Fibroblast of gingiva (primary cell): ENCODE measurements around the gene CYP21A2.
"Not testable (repeated sequence)": the region's sequence is repeated elsewhere in the genome, so short reads cannot be mapped to it uniquely, and the experiment has no call there.

Source experiments
- DNase-seq: peaks from one replicate; pipeline ENCODE4 v3.0.0-alpha.2; 2011; ENCODE audit warnings: low read depth

Gene CYP21A2

DNA sequence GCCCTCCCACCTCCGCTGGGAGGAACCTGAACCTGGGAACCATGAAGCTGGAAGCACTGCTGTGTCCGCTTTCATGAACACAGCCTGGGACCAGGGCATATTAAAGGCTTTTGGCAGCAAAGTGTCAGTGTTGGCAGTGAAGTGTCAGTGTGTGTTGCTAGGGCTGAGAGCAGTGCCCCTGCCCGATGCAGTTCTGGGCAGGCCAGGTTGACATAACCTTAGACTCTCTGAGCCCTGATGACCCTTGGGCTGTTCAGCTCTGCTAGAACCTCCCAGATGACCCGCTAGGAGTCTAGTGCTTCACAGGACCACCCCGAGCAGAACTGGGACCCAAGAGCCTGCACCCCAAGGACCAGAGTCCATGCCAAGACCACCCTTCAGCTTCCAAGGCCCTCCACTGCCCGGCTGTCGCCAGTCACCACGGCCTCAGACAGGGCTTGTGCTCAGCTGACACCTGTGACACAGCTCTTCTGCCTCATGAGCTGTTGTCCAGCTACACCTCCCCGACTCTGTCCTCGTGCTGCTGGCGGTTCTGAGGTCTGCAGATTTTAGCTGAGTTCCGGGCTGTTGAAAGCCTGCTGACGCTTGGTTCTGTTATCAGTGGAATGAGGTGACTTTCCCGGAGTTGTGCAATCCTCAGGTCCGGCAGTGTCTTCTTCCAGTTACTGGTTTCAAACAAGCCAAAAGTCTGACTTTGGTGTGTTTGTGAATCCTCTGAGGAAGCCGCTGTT, 2.8 kb upstream of the CYP21A2 start:
- DNase-seq, result not testable (repeated sequence)

DNA sequence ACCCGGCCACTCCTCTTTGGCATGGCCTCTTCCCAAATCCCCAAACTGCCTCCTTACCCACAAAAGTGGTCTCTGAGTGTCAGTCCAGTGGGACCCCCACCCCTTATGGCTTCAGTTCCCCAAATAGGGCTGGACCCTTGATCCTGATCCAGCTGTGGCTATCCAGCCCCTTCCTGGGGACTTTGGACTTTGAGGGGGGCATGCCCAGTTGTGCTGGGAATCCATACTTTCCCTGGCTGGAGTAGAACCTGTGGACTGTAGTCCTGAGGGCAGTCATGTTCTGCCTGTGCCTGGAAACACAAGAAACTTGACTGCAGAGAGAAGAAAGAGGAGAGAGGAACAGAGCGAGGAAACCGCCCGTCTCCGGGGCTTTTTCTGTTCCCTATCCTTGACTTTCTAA, 1.1 kb upstream of the CYP21A2 start:
- not testable (repeated sequence) for DNase-seq

DNA sequence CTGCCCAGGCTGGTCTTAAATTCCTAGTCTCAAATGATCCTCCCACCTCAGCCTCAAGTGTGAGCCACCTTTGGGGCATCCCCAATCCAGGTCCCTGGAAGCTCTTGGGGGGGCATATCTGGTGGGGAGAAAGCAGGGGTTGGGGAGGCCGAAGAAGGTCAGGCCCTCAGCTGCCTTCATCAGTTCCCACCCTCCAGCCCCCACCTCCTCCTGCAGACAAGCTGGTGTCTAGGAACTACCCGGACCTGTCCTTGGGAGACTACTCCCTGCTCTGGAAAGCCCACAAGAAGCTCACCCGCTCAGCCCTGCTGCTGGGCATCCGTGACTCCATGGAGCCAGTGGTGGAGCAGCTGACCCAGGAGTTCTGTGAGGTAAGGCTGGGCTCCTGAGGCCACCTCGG, 663 bp downstream of the CYP21A2 start:
- DNase-seq, result not testable (repeated sequence)

- not testable (repeated sequence) for DNase-seq
Observed at GRCh38 chr6:32039321-32040274, 1.4 kb downstream of the CYP21A2 start.

DNA sequence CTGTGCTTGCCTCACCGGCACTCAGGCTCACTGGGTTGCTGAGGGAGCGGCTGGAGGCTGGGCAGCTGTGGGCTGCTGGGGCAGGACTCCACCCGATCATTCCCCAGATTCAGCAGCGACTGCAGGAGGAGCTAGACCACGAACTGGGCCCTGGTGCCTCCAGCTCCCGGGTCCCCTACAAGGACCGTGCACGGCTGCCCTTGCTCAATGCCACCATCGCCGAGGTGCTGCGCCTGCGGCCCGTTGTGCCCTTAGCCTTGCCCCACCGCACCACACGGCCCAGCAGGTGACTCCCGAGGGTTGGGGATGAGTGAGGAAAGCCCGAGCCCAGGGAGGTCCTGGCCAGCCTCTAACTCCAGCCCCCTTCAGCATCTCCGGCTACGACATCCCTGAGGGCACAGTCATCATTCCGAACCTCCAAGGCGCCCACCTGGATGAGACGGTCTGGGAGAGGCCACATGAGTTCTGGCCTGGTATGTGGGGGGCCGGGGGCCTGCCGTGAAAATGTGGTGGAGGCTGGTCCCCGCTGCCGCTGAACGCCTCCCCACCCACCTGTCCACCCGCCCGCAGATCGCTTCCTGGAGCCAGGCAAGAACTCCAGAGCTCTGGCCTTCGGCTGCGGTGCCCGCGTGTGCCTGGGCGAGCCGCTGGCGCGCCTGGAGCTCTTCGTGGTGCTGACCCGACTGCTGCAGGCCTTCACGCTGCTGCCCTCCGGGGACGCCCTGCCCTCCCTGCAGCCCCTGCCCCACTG, 2.3 kb downstream of the CYP21A2 start:
- not testable (repeated sequence) for DNase-seq

DNA sequence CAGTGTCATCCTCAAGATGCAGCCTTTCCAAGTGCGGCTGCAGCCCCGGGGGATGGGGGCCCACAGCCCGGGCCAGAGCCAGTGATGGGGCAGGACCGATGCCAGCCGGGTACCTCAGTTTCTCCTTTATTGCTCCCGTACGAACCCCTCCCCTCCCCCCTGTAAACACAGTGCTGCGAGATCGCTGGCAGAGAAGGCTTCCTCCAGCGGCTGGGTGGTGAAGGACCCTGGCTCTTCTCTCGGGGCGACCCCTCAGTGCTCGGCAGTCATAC, 2.8 kb downstream of the CYP21A2 start:
- DNase-seq, result not testable (repeated sequence)

DNA sequence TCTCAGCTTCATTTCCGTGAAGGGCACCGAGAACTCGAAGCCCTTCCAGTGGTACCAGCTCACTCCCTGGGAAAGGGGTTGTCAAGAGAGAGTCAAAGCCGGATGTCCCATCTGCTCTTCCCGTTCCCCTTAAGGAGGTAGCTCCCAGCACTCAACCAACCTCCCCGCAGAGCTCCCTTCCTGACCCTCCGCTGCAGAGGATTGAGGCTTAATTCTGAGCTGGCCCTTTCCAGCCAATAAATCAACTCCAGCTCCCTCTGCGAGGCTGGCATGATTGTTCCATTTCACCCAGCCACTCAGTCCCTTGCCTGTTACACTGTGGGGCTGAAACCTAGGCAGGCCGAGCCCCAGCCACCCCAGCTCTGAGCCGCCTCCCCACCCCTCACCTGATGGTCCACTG, 3.2 kb downstream of the CYP21A2 start:
- DNase-seq, result not testable (repeated sequence)

DNA sequence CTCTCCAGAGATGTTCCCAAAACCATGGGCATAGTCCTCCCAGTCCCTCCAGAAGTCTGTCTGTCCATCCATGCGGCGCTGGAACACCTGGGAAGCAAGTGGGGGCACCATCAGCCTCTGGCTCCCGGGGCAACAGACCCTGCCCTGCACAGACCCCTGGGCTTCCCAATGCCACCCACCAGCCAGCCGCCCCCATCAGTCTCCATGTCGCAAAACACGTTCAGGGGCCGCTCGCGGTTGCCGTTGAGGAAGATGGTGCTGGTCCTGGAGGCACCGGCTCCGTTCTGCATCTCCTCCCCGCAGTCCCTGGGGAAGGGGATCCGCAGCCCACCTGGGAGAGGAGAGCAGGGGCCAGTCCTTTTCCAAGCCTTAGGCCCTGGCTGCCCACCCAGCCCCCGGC, 4.1 kb downstream of the CYP21A2 start:
- DNase-seq, result not testable (repeated sequence)

DNA sequence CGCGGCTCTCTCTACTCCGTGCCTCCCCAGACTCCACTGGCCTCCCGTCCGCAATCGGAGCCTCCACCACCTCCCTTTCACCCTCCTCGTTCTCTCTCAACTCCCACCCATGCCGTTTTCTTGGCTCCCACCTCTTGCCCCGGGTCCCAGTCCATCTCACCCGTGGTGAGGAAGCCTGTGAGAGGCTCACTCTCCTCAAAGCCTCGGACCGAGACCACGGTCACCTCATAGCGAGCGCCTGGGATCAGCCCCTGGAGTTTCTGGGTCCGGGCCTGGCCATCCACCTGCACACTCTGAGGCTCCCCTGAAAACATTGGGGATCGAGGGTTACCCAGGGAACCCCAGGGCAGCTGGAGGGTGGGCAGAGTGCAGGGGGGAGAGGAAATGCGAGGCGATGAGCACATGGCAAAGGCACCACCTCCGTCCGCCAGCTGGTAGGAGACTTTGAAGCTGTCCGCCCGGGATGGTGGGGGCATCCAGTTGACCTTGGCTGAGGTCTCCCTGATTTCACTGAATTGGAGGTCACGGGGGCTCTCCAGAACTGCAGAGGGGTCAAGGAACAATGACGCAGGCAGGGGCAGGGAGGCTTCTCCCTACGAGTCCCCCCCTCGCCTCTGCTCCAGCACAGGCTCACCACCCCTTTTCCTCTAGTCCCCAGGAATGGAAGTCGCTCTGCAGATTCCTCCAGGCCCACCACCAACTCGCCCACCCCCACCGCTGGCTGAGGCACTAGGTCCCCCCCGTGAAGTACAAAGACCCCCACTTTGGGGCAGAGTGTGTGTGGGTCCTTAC, 5.6 kb downstream of the CYP21A2 start:
- not testable (repeated sequence) for DNase-seq

GRCh38 chr6:32044916-32045315, 6.7 kb downstream of the CYP21A2 start:
- DNase-seq, result not testable (repeated sequence)

DNA sequence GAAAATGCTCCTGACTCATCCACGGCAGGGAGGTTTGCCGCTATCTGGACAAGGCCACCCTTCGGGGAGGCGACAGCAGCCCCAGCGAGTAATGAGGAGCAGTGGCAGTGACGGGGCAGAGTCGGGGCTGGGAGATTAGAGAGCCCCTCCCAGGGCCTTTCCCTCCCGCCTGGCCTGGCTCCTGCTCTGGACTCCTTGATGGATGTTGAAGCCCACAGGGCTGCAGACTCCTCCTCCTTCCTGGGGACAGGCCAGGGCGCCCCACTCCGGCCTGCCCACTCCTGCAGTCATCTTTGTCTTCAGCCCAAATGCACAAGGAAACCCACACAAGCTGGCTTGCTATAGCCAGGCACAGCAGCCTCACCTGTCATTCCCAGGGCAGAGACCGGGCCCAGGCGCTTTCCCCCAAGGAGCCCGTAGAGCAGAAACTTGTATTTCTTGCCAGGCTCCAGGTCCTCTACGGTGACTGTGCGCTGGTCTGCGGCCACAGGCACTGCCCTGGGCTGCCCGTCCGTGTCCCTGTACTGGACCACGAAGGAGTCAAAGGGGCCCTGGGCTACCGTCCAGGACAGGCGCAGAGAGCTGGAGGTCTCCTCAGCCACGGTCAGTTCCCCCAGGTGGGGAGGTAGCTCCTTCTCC, 7.7 kb downstream of the CYP21A2 start:
- no peak for DNase-seq

GRCh38 chr6:32046450-32047083, 8.4 kb downstream of the CYP21A2 start:
- peak; percentile 18 for DNase-seq

DNA sequence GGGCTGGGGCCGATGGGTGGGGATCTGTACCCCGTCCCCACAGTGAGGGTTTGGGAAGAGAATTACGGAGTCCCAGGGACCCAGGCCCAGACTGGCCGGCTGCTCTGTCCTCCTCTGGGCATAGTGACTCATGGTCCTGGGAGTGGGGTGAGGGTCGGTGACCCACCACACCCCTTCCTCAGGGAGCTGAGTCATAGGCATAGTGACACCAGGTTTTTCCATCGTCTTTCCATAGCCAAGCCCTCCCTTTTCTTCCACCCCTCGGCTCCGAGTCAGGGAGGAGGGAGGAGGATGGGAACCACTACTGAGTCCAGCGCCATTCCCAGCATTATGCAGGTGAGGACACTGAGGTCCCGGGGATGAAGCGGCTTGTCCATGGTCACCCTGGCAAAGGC, 8.9 kb downstream of the CYP21A2 start:
- peak; percentile 30 for DNase-seq

DNA sequence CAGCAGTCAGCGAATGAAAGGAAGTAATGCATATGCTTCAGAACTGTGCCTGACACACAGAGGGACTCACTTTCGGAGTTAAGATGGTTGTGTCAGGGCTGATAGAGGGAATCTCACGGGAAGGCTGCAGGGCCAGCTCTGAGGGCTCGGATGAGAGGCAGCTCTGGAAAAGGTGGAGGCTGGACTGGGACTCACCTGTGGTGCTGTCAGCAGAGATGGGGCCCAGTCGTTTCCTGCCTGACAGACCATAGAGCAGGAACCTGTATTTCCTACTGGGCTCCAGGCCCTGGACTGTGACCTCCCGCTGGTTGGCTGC, 9.3 kb downstream of the CYP21A2 start:
- no peak for DNase-seq

GRCh38 chr6:32047855-32048766, 9.9 kb downstream of the CYP21A2 start:
- DNase-seq, result peak; percentile 45

DNA sequence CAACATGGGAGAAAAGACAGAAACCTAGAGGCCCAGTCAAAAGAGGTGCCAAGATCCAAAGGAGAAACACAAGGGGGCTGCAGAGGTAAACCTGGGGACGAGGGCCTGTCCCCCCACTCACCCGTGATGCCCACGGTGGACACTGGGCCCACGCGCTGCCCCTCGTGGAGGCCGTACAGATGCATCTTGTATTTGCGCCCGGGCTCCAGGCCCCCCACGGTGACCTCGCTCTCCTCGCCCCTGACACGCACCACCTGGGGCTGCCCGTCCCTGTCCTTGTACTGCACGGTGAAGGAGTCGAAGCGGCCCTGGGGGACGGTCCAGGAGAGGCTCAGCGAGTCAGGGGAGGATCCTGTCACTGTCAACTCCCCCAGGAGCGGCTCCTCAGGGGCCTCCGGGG, 10.9 kb downstream of the CYP21A2 start:
- not testable (repeated sequence) for DNase-seq

- not testable (repeated sequence) for DNase-seq
Observed at GRCh38 chr6:32049736-32050135, 11.5 kb downstream of the CYP21A2 start.

DNA sequence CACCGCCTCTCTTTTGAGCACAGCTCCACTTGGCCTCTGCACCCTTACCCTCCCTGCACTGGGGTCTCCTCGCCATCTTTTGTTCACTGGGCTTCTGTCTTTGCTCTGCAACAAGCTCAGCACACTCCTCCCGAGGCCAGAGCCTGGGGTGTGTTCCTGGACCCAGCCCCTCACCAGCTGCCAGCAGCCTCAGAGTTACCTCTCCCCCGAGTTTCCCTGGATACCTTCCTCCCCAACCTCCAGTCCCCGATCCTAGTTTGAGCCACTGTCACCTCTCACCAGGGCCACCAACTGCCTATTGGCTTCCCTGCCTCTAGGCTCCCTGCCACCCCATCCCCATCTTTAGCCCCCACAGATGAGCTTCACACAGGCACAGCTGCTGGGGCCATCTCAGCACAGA, 12.3 kb downstream of the CYP21A2 start:
- no peak for DNase-seq

- DNase-seq, result not testable (repeated sequence)
Observed at GRCh38 chr6:32052626-32053025, 14.4 kb downstream of the CYP21A2 start.

GRCh38 chr6:32053314-32053713, 15.1 kb downstream of the CYP21A2 start:
- DNase-seq, result not testable (repeated sequence)
